Prostate gland (tissue), 2 donors: ENCODE data around the gene ZNF423. TPM values are rescaled to one million over a fixed set of nuclear protein-coding genes. Genes with fewer than 3 reads are reported as not detected.

ENCODE experiments used
- DNase-seq: peaks from one replicate; pipeline ENCODE4 v3.0.0-alpha.2; 2019; ENCODE audit warnings: low spot score
- H3K27ac ChIP-seq, 2 donors: fragments of 200-600 bp; sonication (generic); 2 replicates each; pipeline ENCODE4 v1.5.1; 2017 to 2019
- H3K27me3 ChIP-seq: fragments of 200-600 bp; sonication (generic); replicated peaks from 2 replicates; pipeline ENCODE4 v1.5.1; 2019; ENCODE audit not compliant: insufficient read depth
- H3K36me3 ChIP-seq, 2 donors: fragments of 200-600 bp; sonication (generic); 1 replicate in 1 of 2; 2 replicates in 1 of 2; pipeline versions ENCODE4 v1.5.1 to v1.8.1; 2017 to 2019
- H3K4me1 ChIP-seq: fragments of 200-600 bp; sonication (generic); replicated peaks from 2 replicates; pipeline ENCODE4 v1.5.1; 2019
- H3K4me3 ChIP-seq, 2 donors: fragments of 200-600 bp; sonication (generic); 2 replicates each; pipeline ENCODE4 v1.5.1; 2017 to 2019
- H3K9me3 ChIP-seq: fragments of 200-600 bp; sonication (generic); 2 replicates; pipeline ENCODE4 v1.5.1; 2017
- CTCF ChIP-seq, 4 experiments: fragments of 200-600 bp in 2 of 4; fragments of 450-650 bp in 2 of 4; sonication (generic) in 2 of 4; IDR thresholded peaks; 1 replicate in 3 of 4; 2 replicates in 1 of 4; pipeline ENCODE4 v1.5.1; 2016 to 2019; ENCODE audit warnings: antibody characterized with exemption in 4 of 4, mild to moderate bottlenecking in 2 of 4, moderate library complexity in 2 of 4
- POLR2A ChIP-seq: fragments of 450-650 bp; IDR thresholded peaks from one replicate; pipeline ENCODE4 v1.6.1; 2016; ENCODE audit warnings: antibody characterized with exemption, mild to moderate bottlenecking
- POLR2AphosphoS5 ChIP-seq: sonication (generic); formaldehyde crosslinking; IDR thresholded peaks from one replicate; pipeline ENCODE4 v1.6.1; 2017; ENCODE audit warnings: antibody characterized with exemption
- WGBS: methylation state at CpG from one replicate; pipeline ENCODE4 v1.1.5; 2018; 5-methylcytosine and 5-hydroxymethylcytosine counted together
- intact Hi-C: fragments of 100-400 bp; cut with DNase I; formaldehyde crosslinking; loops from one replicate; pipeline ENCODE4 v1.14.2; 2022
- total RNA-seq, 2 donors: library from RNA; depleted of rRNA; stranded (reverse); fragments of >200 nt; gene quantifications; one replicate each; pipeline ENCODE4 v1.1.0, GENCODE V29; 2016

Gene ZNF423
- total RNA-seq, 2 donors from 2014 or later, result 6.1 to 22.7 TPM

- H3K4me1 ChIP-seq, result no peaks in the 10 kb centered on the region
- intact Hi-C loops, result no loop called here
- no peaks in the 10 kb centered on the region for H3K9me3 ChIP-seq
- TF ChIP-seq CTCF (IDR thresholded peaks at IDR 0.05), result no peak
- TF ChIP-seq POLR2A, result no peak
- no peak for TF ChIP-seq POLR2AphosphoS5
- DNase-seq, result no peak
- no peaks in the 10 kb centered on the region for H3K27me3 ChIP-seq
- no peak overlapping the region for H3K27ac ChIP-seq
- WGBS, result 97% methylated on average over 2 of the region's 2 CpGs
- no peak overlapping the region for H3K4me3 ChIP-seq
- H3K36me3 ChIP-seq, result no peaks in the 10 kb centered on the region
Observed at GRCh38 chr16:49599281-49599680, 256.6 kb downstream of the ZNF423 start.

- intact Hi-C loops, result no loop called here
- TF ChIP-seq CTCF (IDR thresholded peaks at IDR 0.05) (no peak), POLR2AphosphoS5 (no peak), POLR2A (no peak)
Observed at GRCh38 chr16:49598383-49599170, 257.3 kb downstream of the ZNF423 start.

GRCh38 chr16:49597796-49598195 is 258.1 kb downstream of the ZNF423 start:
- no peak for TF ChIP-seq POLR2A
- no peak for TF ChIP-seq POLR2AphosphoS5
- no peak for TF ChIP-seq CTCF (IDR thresholded peaks at IDR 0.05)
- no peaks in the 10 kb centered on the region for H3K27me3 ChIP-seq
- DNase-seq, result no peak
- H3K4me3 ChIP-seq, result no peak overlapping the region
- H3K36me3 ChIP-seq, result no peaks in the 10 kb centered on the region
- 85% methylated on average over 2 of the region's 2 CpGs for WGBS
- no peaks in the 10 kb centered on the region for H3K9me3 ChIP-seq
- no peak overlapping the region for H3K27ac ChIP-seq
- no peaks in the 10 kb centered on the region for H3K4me1 ChIP-seq
- intact Hi-C loops, result no loop called here

More at GRCh38 chr16:49598383-49599170, 257.3 kb downstream of the ZNF423 start:
- H3K27ac ChIP-seq, result no peak overlapping the region
- no peak for DNase-seq
- WGBS, result 88% methylated on average over 8 of the region's 8 CpGs
- no peaks in the 10 kb centered on the region for H3K36me3 ChIP-seq
- no peaks in the 10 kb centered on the region for H3K4me1 ChIP-seq
- no peaks in the 10 kb centered on the region for H3K27me3 ChIP-seq
- H3K9me3 ChIP-seq, result no peaks in the 10 kb centered on the region
- no peak overlapping the region for H3K4me3 ChIP-seq

GRCh38 chr16:49596648-49597291 is 259.1 kb downstream of the ZNF423 start:
- Histone ChIP-seq H3K9me3 (no peaks in the 10 kb centered on the region), H3K27ac (no peak overlapping the region), H3K4me3 (no peak overlapping the region), H3K27me3 (no peaks in the 10 kb centered on the region), H3K4me1 (no peaks in the 10 kb centered on the region), H3K36me3 (no peaks in the 10 kb centered on the region)
- TF ChIP-seq POLR2A (no peak), CTCF (IDR thresholded peaks at IDR 0.05) (no peak), POLR2AphosphoS5 (no peak)
- DNase-seq, result no peak
- 71% methylated on average over 10 of the region's 10 CpGs for WGBS
- intact Hi-C loops, result no loop called here

- H3K9me3 ChIP-seq, result no peaks in the 10 kb centered on the region
- no peak overlapping the region for H3K4me3 ChIP-seq
- no peak overlapping the region for H3K27ac ChIP-seq
- 50% methylated on average over 11 of the region's 11 CpGs for WGBS
- H3K36me3 ChIP-seq, result no peaks in the 10 kb centered on the region
- no peak for TF ChIP-seq POLR2A
- H3K4me1 ChIP-seq, result no peaks in the 10 kb centered on the region
- intact Hi-C loops, result no loop called here
- no peak for DNase-seq
- no peaks in the 10 kb centered on the region for H3K27me3 ChIP-seq
Observed at GRCh38 chr16:49596068-49596467, 259.8 kb downstream of the ZNF423 start.
